Measurements from ENCODE around the gene SMARCC2.
A peak's percentile ranks its signal among the peaks of the same experiment; 100 is the strongest.

GRCh38 chr12:56157201-56158028, 31.9 kb downstream of the SMARCC2 start:
- TF ChIP-seq CTCF (conservative IDR thresholded peaks at IDR 0.05; ENCODE audit: low read length) = peak; percentile 47
- no peak for TF ChIP-seq EZH2phosphoT487 (IDR thresholded peaks at IDR 0.05; ENCODE audit: borderline replicate concordance)

Data from Loucy (cell line).